Measurements from ENCODE around the gene NDUFAB1.
"Not testable (repeated sequence)": the region's sequence is repeated elsewhere in the genome, so short reads cannot be mapped to it uniquely, and the experiment has no call there.

DNA sequence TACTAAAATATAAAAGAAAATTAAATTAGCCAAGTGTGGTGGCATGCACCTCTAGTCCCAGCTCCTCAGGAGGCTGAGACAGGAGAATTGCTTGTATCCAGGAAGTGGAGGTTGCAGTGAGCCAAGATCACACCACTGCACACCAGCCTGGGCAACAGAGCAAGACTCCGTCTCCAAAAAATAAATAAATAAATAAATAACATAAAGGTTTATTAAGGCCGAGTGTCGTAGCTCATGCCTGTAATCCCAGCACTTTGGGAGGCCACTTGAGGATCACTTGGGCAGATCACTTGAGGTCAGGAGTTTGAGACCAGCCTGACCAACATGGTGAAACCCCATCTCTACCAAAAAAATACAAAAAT lies 55.3 kb downstream of the NDUFAB1 start:
- TF ChIP-seq POLR2A, POLR2AphosphoS5 (IDR thresholded peaks at IDR 0.05): not testable (repeated sequence)
- TF ChIP-seq, protein P1, sequence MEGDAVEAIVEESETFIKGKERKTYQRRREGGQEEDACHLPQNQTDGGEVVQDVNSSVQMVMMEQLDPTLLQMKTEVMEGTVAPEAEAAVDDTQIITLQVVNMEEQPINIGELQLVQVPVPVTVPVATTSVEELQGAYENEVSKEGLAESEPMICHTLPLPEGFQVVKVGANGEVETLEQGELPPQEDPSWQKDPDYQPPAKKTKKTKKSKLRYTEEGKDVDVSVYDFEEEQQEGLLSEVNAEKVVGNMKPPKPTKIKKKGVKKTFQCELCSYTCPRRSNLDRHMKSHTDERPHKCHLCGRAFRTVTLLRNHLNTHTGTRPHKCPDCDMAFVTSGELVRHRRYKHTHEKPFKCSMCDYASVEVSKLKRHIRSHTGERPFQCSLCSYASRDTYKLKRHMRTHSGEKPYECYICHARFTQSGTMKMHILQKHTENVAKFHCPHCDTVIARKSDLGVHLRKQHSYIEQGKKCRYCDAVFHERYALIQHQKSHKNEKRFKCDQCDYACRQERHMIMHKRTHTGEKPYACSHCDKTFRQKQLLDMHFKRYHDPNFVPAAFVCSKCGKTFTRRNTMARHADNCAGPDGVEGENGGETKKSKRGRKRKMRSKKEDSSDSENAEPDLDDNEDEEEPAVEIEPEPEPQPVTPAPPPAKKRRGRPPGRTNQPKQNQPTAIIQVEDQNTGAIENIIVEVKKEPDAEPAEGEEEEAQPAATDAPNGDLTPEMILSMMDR (IDR thresholded peaks at IDR 0.05): not testable (repeated sequence)
